H1 (cell line): ENCODE results near the gene HSPBAP1. TPM values are rescaled to one million over a fixed set of nuclear protein-coding genes. Genes with fewer than 3 reads are reported as not detected.

Experiments
- ZNF274 ChIP-seq: IDR thresholded peaks from 2 replicates; pipeline ENCODE4 v1.7.0; 2012; ENCODE audit warnings: low read length, borderline replicate concordance; ENCODE audit errors: extremely low read depth
- polyA plus RNA-seq, 7 experiments: library from polyadenylated mRNA; depleted of rRNA in 3 of 7; stranded (reverse) in 5 of 7; unstranded in 2 of 7; fragments of >200 nt in 5 of 7; fragments of 200-250 nt in 2 of 7; gene quantifications; 1 replicate in 5 of 7; 2 replicates in 1 of 7; 4 replicates in 1 of 7; pipeline versions ENCODE4 v1.2.1 to v1.2.3, GENCODE V29; 2011 to 2013; ENCODE audit warnings: missing spikeins in 2 of 7, mixed read lengths in 2 of 7
- total RNA-seq: library from RNA; stranded (reverse); fragmentation: NEBNext Ultra II Directional; extraction: Animal tissue kit (Norgen Biotek cat#: 25700); gene quantifications from 2 replicates; pipeline ENCODE4 v1.2.1, GENCODE V29; 2021
- TF ChIP-seq, protein P1 (sequence below): IDR thresholded peaks from 2 replicates; pipeline ENCODE4 v1.6.1; 2012; ENCODE audit warnings: inconsistent platforms

Gene HSPBAP1
- total and polyA plus RNA-seq, 2 of the 8 experiments (the other 6 are each of a cell fraction or from before 2014, with no cell fraction given): 7.5 to 8.3 TPM

DNA sequence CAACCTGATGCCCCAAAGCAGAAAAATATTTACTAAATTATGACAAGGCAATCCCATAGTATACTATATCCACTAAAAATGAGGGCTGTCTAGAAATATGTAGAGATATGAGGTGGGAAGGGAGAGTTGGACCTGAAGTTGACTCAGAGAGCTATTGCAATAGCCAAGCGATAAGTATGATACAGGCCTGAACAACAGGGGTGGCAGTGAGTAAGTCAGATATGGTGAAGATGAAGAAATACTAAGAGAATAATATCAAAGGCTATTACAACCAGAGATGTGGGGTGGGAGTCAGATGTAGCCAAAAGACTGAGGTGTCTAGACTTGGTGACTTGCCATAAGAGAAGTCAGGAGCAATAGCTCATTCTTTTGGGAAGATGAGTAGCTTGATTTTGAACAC is 9.2 kb downstream of the HSPBAP1 start (continued):
- TF ChIP-seq ZNF274: no peak
- TF ChIP-seq, protein P1, sequence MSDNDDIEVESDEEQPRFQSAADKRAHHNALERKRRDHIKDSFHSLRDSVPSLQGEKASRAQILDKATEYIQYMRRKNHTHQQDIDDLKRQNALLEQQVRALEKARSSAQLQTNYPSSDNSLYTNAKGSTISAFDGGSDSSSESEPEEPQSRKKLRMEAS: no peak
